GM18502 (cell line): ENCODE measurements around the gene ZBTB44.

ENCODE experiments used
- ATAC-seq: cut with Tn5 transposase; IDR thresholded peaks from one replicate; pipeline ENCODE4 v1.9.1; 2021; ENCODE audit warnings: mild to moderate bottlenecking; ENCODE audit not compliant: unreplicated experiment, poor library complexity

The ZBTB44 gene

DNA sequence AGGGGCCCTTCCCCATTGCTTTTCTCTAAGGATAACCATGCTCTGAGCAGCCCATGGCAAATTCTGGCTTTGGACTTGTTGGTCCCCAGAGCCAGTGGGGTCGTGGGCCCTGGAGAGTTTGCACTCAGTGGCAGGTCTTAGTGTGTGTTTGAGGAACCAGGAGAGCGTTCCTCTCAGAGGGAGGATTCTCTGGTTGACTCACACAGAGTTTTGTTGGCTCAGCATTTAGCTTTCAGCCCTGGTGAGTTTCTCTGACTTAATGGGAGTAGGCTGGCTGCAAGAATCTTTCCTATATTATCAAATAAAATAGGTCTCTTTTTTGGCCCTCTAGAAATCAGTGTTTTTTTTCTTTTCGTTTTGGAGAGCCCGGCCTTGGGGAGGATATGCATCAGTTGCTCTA is 134.2 kb downstream of the ZBTB44 start:
- ATAC-seq, result peak; percentile 56

DNA sequence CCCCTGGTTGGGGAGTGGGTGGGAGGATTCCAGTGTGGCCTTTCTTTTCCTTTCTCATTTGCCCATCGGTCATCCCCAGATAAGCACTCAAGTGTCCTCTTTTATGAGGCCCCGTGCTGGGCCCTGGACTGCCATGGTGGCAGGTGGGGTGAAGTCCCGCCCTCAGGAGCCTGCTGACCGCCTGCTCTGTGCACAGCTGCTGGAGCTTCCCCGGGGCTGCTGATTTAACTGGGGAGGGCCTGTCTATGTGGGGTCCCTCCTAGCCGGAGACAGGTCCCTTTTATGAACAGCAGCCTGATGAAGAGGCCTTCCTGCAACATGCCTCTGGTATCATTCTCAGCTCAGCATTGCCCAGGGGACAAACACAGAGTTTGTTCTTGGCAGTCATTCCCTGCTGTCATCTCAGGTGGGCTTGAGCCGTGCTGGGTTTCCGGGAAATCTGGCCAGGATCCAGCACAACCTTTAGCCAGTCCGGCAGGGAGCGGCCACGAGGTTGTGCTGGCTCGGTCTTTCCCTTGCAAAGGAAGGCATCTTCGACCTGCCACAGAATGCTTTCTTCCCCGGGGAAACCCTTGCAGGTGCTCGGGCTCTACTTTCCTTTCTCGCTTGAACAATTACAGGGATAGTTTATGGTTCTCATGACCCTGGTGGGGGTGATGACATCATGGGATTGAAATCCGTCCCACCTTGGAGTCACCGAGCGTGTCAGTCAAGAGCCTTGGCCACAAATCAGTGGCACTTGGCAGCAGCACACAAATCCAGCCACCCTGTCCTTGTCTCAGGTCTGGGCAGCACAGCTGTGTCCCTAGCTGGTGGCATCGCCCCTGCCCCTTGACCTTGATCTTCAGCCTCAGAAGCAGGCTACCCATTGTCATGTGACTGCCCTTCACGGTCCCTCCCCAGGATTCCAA is 135.1 kb downstream of the ZBTB44 start:
- ATAC-seq, result no peak

DNA sequence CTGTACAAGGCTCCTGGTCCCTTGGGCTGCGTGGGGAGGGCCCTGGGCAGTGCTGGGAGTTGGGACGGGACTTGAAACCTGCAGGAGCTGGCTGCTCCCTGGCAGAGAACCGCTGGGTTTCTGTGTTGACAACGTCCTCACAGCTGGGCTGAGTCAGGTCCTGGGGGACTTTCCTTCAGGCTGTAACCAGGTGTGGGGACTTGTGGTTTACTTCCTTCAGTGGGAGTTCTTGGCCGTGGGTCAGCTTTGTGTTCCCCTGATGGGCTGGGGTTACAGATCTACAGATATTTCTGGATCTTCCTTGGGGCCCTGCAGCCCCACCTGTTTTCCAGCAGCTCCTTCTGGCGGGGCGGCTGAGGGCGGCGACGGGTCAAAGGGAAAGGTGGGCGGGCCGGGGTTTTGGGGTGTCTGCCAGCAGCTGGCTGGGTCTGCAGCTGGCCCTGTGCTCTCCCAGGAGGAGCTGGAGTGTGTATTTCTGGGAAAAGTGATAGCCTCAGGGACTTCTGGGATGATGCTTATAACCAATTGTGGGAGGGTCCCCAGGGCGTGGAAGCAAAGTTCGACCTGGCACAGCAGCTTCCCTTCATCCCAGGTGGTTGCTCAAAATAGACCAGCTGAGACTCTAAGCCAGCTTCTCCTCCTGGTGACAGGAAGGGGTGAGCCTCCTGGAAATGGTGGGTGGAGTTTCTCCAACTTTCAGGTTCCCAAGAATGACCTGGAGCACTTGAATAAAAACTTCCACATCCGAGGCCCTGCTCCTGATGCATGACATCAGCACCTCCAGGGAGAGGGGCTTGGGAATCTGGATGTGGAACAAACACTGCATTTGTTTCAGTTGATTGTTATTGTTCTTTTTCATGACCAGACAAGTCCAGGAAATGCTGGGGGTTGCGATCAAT is 136.0 kb downstream of the ZBTB44 start:
- ATAC-seq, result no peak

- ATAC-seq, result no peak
Observed at GRCh38 chr11:130177782-130178181, 136.9 kb downstream of the ZBTB44 start.
